Activated CD4-positive, CD25-positive, alpha-beta regulatory T cell treated with anti-CD3 and anti-CD28 coated beads, Interleukin-2, amount 50 U/mL, for 16 hours (primary cell): ENCODE data around the gene CLDND1.

Experiments
- DNase-seq: peaks from one replicate; pipeline ENCODE4 v3.0.0-alpha.2; 2020; ENCODE audit warnings: low read depth, low spot score

The CLDND1 gene

DNA sequence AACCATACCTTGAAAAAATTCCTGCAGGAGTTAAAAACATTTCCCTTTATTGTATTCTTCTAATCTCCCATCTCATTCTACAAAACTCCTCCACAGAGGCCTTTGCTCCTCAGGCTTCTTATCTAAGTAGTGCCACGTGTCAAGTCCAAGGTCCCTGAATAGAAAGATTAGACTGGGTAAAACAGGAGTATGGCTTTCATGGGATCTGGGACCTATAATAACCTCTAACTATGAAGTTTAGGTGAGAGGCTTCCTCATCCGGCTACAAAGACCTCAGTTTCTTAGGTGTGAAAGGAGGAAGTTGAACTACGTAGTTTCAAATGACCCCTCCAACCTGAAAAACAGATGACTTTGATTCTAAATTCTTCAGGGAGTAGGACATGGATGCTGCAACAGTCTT is 29.1 kb upstream of the CLDND1 start:
- DNase-seq: no peak

GRCh38 chr3:98551236-98551635 is 28.5 kb upstream of the CLDND1 start:
- DNase-seq: no peak

DNA sequence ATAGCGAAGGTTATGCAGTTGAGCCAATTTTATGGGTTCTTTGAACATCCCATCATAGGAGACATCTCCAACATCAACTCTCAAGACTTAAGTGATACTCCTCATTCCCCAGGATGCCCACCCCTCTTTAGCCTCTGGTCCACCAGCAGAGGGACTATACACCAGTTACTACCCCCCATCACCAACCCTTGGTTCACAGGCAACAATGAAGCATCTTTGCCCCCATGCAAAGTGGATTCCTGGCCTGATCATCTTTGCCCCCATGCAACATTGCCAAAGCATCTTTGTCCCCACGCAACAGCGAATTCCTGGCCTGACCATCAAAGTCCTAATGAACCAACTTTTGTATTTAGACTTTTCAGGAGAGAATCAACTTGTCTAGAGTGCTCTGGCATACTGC is 28.1 kb upstream of the CLDND1 start:
- no peak for DNase-seq

DNA sequence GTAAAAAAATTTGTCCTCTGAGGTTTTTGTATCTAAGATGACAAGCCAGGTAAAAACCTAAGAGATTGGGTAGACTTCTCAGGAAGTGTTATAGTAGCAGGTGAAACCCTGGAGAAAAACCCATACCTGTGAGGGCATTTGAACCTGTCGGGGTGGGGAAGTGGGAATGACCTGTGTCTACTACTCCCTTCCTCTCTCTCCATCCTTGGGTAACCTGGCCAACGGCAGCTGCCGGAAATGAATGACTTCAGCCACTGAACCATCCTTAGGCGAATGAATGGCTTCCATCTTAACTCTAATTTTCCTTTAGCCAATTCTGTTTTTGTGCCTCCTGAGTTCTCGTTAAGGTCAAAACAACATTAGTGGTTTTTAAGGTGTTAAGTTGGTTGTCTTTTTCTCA is 25.8 kb upstream of the CLDND1 start:
- no peak for DNase-seq

- DNase-seq: no peak
These were observed 23.2 kb upstream of the CLDND1 start for GRCh38 chr3:98545940-98546339.

DNA sequence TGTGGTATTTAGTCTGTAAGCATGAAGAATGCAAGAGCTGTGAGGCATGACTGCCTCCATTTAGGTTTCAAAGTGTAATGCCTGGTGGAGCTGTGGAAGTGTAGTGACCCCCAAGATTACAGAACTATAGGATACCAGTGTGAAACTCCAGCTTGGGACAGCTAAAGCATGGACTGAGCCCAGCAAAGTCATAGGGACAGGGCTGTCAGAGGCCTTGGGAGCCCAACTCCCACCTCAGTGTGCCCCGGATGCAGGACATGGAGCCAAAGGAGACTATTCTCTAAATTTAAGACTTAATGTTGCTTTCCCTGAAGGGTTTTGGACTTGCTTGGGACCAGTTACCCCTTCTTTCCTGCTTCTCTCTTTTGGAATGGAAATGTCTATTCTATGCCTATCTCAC is 19.9 kb upstream of the CLDND1 start:
- DNase-seq: no peak

DNA sequence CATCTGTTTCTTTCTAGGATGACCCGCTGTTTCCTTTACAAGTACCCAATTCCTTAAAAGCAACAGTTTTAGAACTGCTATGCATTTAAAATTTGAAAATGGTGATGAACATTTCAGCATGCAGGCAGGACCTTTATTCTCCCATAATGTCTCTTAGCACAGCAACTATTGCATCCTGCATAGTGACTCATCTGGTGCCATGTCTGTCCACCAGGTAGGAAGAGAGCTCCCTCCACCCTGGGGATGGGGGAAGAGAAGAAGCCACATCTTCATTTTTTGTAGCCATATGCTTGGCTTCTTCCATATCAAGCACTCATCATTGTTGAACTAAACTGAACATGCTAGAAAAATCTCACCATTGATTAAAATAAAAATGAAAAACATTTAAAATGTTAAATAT is 19.0 kb upstream of the CLDND1 start:
- no peak for DNase-seq

DNA sequence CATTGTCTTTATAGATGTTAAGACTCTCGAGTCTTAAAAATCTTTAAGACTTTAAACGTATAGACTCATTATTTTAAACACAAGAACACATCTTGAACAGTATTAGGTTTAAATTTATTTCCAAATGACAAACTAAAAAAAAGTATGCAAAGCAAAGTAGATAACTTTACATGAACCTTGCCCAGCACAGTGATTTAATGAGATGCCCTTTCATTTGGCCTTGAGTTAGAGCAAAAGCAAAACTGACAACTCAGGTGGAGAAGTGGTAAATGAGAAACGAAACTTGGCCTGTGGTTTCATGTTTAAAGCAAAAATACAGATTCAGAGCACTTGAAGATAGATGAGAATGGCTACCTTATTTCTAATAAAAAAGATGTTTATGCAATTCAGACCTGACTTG is 17.6 kb upstream of the CLDND1 start:
- no peak for DNase-seq

GRCh38 chr3:98536456-98537017 is 13.8 kb upstream of the CLDND1 start:
- no peak for DNase-seq

GRCh38 chr3:98534734-98535133 is 12.0 kb upstream of the CLDND1 start:
- DNase-seq: no peak

- no peak for DNase-seq
These were observed 11.5 kb upstream of the CLDND1 start for GRCh38 chr3:98534168-98534567.

GRCh38 chr3:98532709-98533571 is 10.2 kb upstream of the CLDND1 start:
- DNase-seq: no peak

GRCh38 chr3:98532275-98532637 is 9.6 kb upstream of the CLDND1 start:
- DNase-seq: no peak

GRCh38 chr3:98531622-98532274 is 9.0 kb upstream of the CLDND1 start, which contains the start of gene GPR15:
Gene GPR15 (plus strand): TSS chr3:98531978. CDS start chr3:98532034, 56 bp downstream.
- no peak for DNase-seq

DNA sequence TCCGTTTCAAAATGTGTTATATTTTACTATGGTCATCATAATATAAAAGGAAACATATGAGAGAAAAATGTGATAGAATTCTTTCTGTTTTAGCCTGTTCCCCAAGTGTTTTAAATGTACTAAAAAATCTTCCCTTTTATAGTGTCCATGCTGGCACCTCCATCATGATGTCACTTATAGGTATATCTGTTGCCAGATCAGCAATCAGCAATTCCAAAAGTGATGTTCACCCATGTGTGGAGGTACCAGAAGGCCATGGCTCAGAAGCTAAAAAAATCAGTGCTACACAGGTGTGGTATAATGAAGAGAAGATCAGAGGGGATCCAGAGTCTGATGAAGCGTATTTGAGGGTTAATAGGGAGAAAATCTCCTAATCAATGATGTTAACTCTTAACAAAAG is 8.0 kb upstream of the CLDND1 start:
- DNase-seq: no peak

DNA sequence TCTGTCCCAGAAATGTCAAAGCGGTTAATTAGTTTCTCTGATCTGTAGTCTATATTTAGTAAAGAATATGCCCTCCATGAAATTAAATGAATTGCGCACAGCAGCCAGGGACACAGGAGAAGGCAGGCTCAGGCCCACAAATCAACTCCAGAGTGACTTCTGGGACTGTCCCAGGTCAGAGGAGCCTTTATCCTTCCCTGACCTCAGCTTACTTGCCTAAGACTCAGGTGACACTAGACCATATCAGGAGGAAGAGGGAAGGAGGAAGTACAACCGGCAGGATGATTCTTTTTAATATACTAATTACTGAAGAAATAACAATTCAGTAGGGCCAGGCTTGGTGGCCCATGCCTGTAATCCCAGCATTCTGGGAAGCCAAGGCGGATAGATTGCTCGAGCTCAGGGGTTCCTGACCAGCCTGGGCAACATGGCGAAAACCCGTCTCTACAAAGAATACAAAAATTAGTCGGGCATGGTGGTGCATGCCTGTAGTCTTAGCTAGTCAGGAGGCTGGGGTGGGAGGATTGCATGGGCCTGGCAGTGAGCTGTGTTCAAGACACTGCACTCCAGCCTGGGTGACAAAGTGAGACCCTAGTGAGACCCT is 7.3 kb upstream of the CLDND1 start:
- DNase-seq: no peak

DNA sequence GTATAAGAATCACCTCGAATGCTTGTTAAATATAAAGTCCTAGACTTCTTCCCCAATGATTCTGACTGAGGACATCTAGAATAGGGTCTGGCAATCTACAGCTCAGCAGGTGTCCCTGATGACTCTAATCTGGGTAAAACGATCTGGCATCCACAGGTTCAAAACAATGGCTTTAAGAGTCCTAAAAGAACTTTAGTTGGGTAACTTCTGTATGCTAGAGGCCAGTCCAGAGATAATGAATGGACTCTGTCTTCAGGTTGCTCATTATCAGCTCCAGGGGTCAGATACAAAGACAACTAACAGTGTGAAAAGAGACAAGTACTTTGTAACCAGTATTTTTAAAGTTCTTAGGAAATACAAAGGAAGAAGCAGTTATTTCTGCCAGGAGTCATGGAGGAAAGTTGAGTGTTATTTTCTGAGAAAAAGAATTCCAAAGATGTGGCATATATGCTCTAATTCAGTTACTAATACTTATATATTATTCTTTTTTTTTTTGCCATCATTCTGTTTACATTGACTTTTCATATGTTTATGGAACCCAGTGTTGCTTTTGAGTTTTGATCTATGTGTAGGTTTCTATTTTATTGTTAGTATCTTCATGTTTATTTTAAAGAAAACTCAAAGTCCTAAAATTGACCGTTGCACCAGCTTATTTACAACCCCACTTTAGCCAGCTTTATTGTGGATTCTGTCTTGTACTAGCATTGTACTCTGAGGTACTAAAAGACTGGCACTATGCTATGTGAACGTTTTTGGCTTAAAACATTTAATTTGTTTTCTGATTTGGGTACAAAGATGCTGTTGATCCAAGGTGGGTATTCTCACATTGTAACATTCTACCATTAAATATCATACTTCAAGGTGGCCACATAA is 6.0 kb upstream of the CLDND1 start:
- DNase-seq: no peak

DNA sequence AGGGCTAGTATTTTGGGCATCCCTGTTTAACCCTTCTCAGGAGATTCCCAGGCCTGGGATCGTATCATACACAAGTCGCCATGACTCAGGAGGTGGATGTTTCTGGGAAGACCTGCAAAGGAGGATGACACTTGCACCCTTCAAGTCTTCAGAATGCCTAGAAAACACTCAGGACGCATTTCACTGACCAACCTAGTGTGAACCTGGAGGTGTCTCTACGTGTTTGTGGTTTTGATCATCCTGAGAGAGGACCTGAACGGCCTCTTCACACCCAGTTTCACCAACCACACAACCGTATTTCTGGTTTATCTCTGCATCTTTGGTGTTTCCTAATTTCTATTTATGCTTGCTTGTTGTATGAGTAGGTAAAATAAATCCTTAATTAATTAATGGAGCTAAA is 2.8 kb upstream of the CLDND1 start:
- no peak for DNase-seq

DNA sequence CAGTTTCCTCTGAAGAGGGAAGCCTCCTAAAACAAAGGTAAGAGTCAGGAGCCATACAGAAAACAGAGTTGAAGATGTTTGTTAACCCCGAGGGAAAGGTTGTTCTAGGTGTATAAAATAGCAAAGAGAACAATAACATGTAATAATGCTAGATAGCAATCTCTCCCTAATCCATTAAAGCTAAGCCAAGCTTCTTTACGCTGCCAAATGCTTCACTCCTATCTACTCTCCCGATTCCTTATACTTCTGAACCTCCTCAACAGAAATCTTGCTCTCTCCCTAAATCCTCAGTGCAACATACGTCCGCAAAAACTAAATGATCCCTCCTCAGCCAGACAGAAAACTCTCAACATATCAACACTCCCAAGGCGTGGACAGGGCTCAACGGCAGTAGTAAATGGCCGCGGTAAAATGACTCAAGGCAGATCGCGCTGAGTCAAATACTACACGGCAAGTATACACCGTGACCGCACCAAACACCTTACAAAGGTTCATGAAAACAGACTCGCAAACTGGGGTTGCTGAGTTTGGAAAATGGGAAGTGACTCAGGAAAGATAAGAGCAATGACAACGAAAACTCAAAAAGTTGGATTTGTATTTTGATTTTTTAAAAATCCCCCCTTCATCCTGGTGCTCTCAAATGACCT is 682 bp downstream of the CLDND1 start:
- DNase-seq: peak; percentile 37

GRCh38 chr3:98519351-98519750 is 3.4 kb downstream of the CLDND1 start:
- no peak for DNase-seq

- DNase-seq: no peak
These were observed 3.9 kb downstream of the CLDND1 start for GRCh38 chr3:98518816-98519215.
